Ovary (tissue), 3 donors: Measurements from ENCODE around the gene MACROH2A1.

Experiments used
- CTCF ChIP-seq, 3 donors: fragments of 450-650 bp in 2 of 3; fragments of 200-600 bp in 1 of 3; IDR thresholded peaks; one replicate each; pipeline versions ENCODE4 v1.5.1 to v1.8.0; 2016 to 2022; ENCODE audit warnings: antibody characterized with exemption in 3 of 3, mild to moderate bottlenecking in 1 of 3
- EP300 ChIP-seq: sonication (generic); formaldehyde crosslinking; IDR thresholded peaks from one replicate; pipeline ENCODE4 v1.6.1; 2017; ENCODE audit warnings: antibody characterized with exemption
- POLR2A ChIP-seq: fragments of 450-650 bp; IDR thresholded peaks from one replicate; pipeline ENCODE4 v1.6.1; 2017; ENCODE audit warnings: antibody characterized with exemption, mild to moderate bottlenecking, moderate library complexity
- donor health status: DM: no; HTN: no; CAD: no.

GRCh38 chr5:135399794-135400542, 937 bp upstream of the MACROH2A1 start:
- TF ChIP-seq CTCF (IDR thresholded peaks at IDR 0.05) (no peak), POLR2A (no peak), EP300 (no peak)
